Neural cell (in vitro differentiated cells): ENCODE data around the gene FLACC1. TPM values are rescaled to one million over a fixed set of nuclear protein-coding genes. Genes with fewer than 3 reads are reported as not detected.

Experiments
- H2AFZ ChIP-seq: fragments of 200-600, 300-800 bp; sonication (generic), shearing (Covaris generic); 2 replicates; pipeline ENCODE4 v1.6.0; 2014; ENCODE audit warnings: low read depth, mild to moderate bottlenecking, antibody characterized with exemption, low read length, moderate library complexity
- H3F3A ChIP-seq: fragments of 200-600 bp; shearing (Covaris generic); 2 replicates; pipeline ENCODE4 v1.6.1; 2016; ENCODE audit warnings: mild to moderate bottlenecking, moderate library complexity, mixed read lengths, antibody characterized with exemption, low read length; ENCODE audit not compliant: insufficient read depth, poor library complexity, severe bottlenecking
- H3K27ac ChIP-seq: fragments of 200-600, 300-800 bp; sonication (generic), shearing (Covaris generic); 2 replicates; pipeline ENCODE4 v1.5.1; 2014; ENCODE audit warnings: mild to moderate bottlenecking, low read length, moderate library complexity
- H3K27me3 ChIP-seq: fragments of 300-800, 200-600 bp; sonication (generic), shearing (Covaris generic); 2 replicates; pipeline ENCODE4 v1.6.0; 2014; ENCODE audit warnings: mild to moderate bottlenecking, low read depth, low read length, moderate library complexity; ENCODE audit not compliant: insufficient read depth
- H3K36me3 ChIP-seq: fragments of 300-800, 200-600 bp; sonication (generic), shearing (Covaris generic); 2 replicates; pipeline ENCODE4 v1.5.1; 2014; ENCODE audit warnings: mild to moderate bottlenecking, antibody characterized with exemption, low read length, moderate library complexity; ENCODE audit not compliant: insufficient read depth
- H3K4me2 ChIP-seq: fragments of 300-800, 200-600 bp; sonication (generic), shearing (Covaris generic); 2 replicates; pipeline ENCODE4 v1.6.0; 2014; ENCODE audit warnings: mild to moderate bottlenecking, low read length
- H3K4me3 ChIP-seq: fragments of 300-800, 200-600 bp; sonication (generic), shearing (Covaris generic); 2 replicates; pipeline ENCODE4 v1.5.1; 2014; ENCODE audit warnings: mild to moderate bottlenecking, low read length, moderate library complexity
- H3K79me2 ChIP-seq: fragments of 200-600 bp; shearing (Covaris generic); replicated peaks from 2 replicates; pipeline ENCODE4 v1.6.0; 2014; ENCODE audit warnings: mild to moderate bottlenecking, low read length, moderate library complexity; ENCODE audit not compliant: insufficient read depth
- H3K9ac ChIP-seq: fragments of 300-800, 200-600 bp; sonication (generic), shearing (Covaris generic); 2 replicates; pipeline ENCODE4 v1.6.1; 2016; ENCODE audit warnings: mild to moderate bottlenecking, low read length, mixed read lengths
- H3K9me2 ChIP-seq: fragments of 200-600 bp; shearing (Covaris generic); 2 replicates; pipeline ENCODE4 v1.6.1; 2016; ENCODE audit warnings: mild to moderate bottlenecking, low read length, mixed read lengths; ENCODE audit not compliant: insufficient read depth
- H3K9me3 ChIP-seq: fragments of 200-600, 300-800 bp; sonication (generic), shearing (Covaris generic); 2 replicates; pipeline ENCODE4 v1.6.1; 2016; ENCODE audit warnings: mild to moderate bottlenecking, mixed run types, low read length, moderate library complexity, mixed read lengths
- H4K20me1 ChIP-seq: fragments of 200-600 bp; shearing (Covaris generic); 2 replicates; pipeline ENCODE4 v1.6.1; 2016; ENCODE audit warnings: mild to moderate bottlenecking, mixed run types; ENCODE audit not compliant: insufficient read depth
- CTCF ChIP-seq: fragments of 450-650 bp; IDR thresholded peaks from 2 replicates; pipeline ENCODE4 v1.5.1; 2014; ENCODE audit warnings: antibody characterized with exemption, mild to moderate bottlenecking, moderate library complexity; ENCODE audit not compliant: poor library complexity, severe bottlenecking
- EP300 ChIP-seq: fragments of 450-650 bp; conservative IDR thresholded peaks from 2 replicates; pipeline ENCODE4 v1.6.1; 2014; ENCODE audit warnings: antibody characterized with exemption, mild to moderate bottlenecking, moderate library complexity; ENCODE audit not compliant: poor library complexity, severe bottlenecking
- EZH2 ChIP-seq: fragments of 200-600, 300-800 bp; shearing (Covaris generic), sonication (generic); IDR thresholded peaks from 2 replicates; pipeline ENCODE4 v1.6.1; 2014; ENCODE audit warnings: antibody characterized with exemption, low read length, borderline replicate concordance, mild to moderate bottlenecking; ENCODE audit not compliant: insufficient read depth, poor library complexity, severe bottlenecking
- MXI1 ChIP-seq: fragments of 450-650 bp; conservative IDR thresholded peaks from 2 replicates; pipeline ENCODE4 v1.6.1; 2014; ENCODE audit warnings: antibody characterized with exemption, mild to moderate bottlenecking; ENCODE audit not compliant: poor library complexity, severe bottlenecking
- POLR2AphosphoS5 ChIP-seq: IDR thresholded peaks from 2 replicates; pipeline ENCODE4 v1.6.1; 2012
- RAD21 ChIP-seq: fragments of 450-650 bp; conservative IDR thresholded peaks from 2 replicates; pipeline ENCODE4 v1.6.1; 2014; ENCODE audit warnings: antibody characterized with exemption, mild to moderate bottlenecking, moderate library complexity
- REST ChIP-seq: IDR thresholded peaks from 2 replicates; pipeline ENCODE4 v1.6.1; 2012; ENCODE audit warnings: borderline replicate concordance
- SMC3 ChIP-seq: fragments of 450-650 bp; conservative IDR thresholded peaks from 2 replicates; pipeline ENCODE4 v1.6.1; 2014; ENCODE audit warnings: antibody characterized with exemption, mild to moderate bottlenecking, moderate library complexity; ENCODE audit not compliant: poor library complexity
- TAF1 ChIP-seq: IDR thresholded peaks from 2 replicates; pipeline ENCODE4 v1.6.1; 2012; ENCODE audit warnings: low read depth
- polyA plus RNA-seq: library from polyadenylated mRNA; depleted of rRNA; stranded (reverse); fragments of >200 nt; gene quantifications from 2 replicates; pipeline ENCODE4 v1.2.3, GENCODE V29; 2014

FLACC1 gene
- polyA plus RNA-seq, 1 donor from 2014 or later: 1.8 TPM

GRCh38 chr2:201271917-201272316 lies 85.2 kb downstream of the FLACC1 start:
- H2AFZ ChIP-seq: no peak overlapping the region
- H3F3A ChIP-seq: no peaks in the 10 kb centered on the region
- H3K79me2 ChIP-seq: no peaks in the 10 kb centered on the region
- H3K27me3 ChIP-seq: no peaks in the 10 kb centered on the region
- H3K9me3 ChIP-seq: no peaks in the 10 kb centered on the region
- no peaks in the 10 kb centered on the region for H4K20me1 ChIP-seq
- no peaks in the 10 kb centered on the region for H3K9me2 ChIP-seq
- no peak overlapping the region for H3K9ac ChIP-seq
- H3K27ac ChIP-seq: no peak overlapping the region
- no peak overlapping the region for H3K4me3 ChIP-seq
- TF ChIP-seq TAF1 (no peak), CTCF (no peak), MXI1 (no peak), RAD21 (no peak), EZH2 (no peak), EP300 (no peak), POLR2AphosphoS5 (no peak), REST (no peak), SMC3 (no peak)
- no peak overlapping the region for H3K4me2 ChIP-seq
- H3K36me3 ChIP-seq: no peaks in the 10 kb centered on the region

GRCh38 chr2:201270293-201271001 lies 86.7 kb downstream of the FLACC1 start:
- Histone ChIP-seq H3K27ac (no peak overlapping the region), H3K9me2 (no peaks in the 10 kb centered on the region), H3K36me3 (no peaks in the 10 kb centered on the region), H3K79me2 (no peaks in the 10 kb centered on the region), H3F3A (no peaks in the 10 kb centered on the region), H3K9ac (no peak overlapping the region), H3K9me3 (no peaks in the 10 kb centered on the region), H2AFZ (no peak overlapping the region), H3K27me3 (no peaks in the 10 kb centered on the region), H4K20me1 (no peaks in the 10 kb centered on the region), H3K4me3 (no peak overlapping the region), H3K4me2 (no peak overlapping the region)
- TF ChIP-seq POLR2AphosphoS5 (no peak), SMC3 (no peak), RAD21 (no peak), CTCF (no peak), MXI1 (no peak), EZH2 (no peak), EP300 (no peak), TAF1 (no peak)
